Stimulated activated CD8-positive, alpha-beta memory T cell treated with anti-CD3 and anti-CD28 coated beads, Interleukin-4, amount 100 ng/mL, for 24 hours (primary cell): Measurements from ENCODE around the gene AFG3L2.
"Not testable (repeated sequence)": the region's sequence is repeated elsewhere in the genome, so short reads cannot be mapped to it uniquely, and the experiment has no call there.

Experiments
- DNase-seq: peaks from one replicate; pipeline ENCODE4 v3.0.0-alpha.2; 2020; ENCODE audit warnings: low read depth

The AFG3L2 gene

DNA sequence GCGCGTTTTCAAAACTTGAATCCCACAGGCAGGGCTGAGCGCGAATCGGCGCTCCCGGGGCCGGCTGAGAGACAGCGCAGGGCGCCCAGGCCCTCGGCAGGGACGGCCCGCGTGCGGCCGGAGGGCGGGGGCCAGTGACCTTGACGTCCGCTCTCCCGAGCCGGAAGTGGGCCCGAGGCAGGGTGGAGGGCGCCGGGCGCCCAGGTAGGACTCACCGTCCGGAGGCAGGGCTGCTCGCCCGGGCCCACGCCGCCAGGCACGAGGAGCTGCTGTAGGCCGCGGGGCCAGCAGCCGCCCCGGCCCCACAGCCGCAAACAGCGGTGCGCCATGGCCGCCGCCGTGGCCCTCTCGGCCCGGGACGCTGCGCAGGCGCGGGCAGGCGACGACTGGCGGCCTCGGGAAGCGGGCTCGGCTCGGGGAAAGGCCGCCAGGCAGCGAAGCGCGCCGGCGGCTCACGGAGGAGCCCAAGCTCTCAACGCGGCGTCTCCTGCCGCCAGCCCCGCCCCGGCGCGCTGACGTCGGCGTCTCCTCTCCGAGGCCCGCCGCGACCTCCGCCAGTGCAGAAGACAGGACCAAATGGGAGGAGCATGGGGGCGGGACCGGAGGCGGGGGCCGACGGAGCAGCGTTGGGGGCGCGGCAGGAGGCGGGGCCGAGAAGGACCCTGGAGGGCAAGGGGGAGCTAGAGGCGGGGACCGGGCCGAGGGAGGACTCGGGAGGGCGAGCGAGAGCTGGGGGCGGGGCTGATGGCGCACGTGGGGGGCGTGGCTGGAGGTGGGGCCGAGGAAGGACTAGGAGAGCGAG lies at the start of gene AFG3L2:
AFG3L2 (minus strand) TSS at position 474 of the 802 bp plus-strand sequence; CDS start at position 329, 145 bp downstream.
- DNase-seq = peak; percentile 100

- no peak for DNase-seq
Observed at GRCh38 chr18:12424252-12424651, 47.2 kb upstream of the AFG3L2 start.

GRCh38 chr18:12423820-12424219 lies 46.8 kb upstream of the AFG3L2 start:
- no peak for DNase-seq

DNA sequence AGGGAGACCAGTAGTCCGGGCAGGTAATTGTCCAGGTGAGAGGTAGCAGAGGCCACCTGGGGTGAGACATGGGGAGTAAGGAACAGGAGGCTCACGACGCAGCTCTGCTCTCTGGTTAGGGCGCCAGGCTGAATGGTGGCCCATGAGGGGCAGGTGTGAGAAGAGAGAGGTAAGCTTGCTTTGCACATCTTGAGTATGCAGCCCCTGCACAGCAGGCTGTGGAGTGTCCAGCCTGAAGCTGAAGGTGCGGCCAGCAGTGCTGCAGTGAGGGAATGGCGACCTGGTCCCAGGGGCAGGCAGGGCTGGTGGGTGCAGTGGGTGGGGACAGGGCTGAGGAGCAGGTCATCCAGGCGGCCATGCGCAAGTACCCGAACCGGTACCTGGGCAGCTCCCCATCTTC lies 46.4 kb upstream of the AFG3L2 start:
- DNase-seq = no peak

DNA sequence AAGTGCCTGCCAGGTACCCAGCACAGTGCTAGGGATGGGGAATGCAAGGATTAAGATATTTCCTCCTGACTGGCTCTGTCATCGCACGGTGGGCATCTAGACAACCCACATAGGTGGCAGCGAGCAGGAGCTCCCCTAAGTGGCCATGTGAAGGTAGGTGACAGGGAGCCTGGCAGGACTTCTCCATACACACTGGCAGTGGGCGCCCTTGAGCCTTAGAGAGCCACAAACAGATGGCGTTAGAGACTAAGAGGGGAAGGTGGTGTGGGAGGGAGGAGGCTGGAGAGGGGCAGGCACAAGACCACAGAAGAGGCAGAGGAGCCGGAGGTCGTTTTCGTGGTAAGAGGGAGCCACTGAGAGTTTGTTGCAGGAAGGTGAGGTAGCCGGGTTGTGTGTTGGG lies 45.9 kb upstream of the AFG3L2 start:
- no peak for DNase-seq

- DNase-seq = no peak
Observed at GRCh38 chr18:12421732-12422131, 44.7 kb upstream of the AFG3L2 start.

DNA sequence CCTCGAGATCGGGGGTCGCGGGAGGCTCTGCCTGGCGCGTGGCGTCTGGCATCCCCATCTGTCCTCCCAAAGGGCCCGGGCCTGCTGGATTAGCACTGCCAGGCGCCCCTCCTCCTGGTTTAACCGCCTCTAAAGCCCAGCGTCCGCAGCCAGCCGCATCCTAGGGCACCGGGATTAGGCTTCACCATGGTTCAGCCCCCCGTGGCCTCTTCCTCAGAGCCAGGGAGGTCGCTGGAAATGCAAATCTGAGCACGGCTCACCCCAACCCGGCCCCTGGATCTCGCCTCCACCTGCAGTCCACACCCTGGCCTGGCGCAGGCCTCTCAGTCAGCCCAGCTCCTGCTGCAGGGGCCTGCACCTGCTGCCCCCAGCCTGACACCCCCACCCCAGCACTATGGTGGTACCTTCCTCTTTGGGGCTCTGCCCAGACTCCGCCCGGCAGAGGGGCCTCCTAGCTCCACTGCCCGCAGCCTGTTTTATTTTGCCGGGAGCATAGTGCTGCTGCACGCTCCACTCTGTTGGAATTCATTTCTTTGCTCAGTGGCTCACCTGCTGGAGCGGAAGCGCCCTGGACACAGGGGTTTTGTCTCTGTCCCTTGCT lies 43.9 kb upstream of the AFG3L2 start:
- no peak for DNase-seq

DNA sequence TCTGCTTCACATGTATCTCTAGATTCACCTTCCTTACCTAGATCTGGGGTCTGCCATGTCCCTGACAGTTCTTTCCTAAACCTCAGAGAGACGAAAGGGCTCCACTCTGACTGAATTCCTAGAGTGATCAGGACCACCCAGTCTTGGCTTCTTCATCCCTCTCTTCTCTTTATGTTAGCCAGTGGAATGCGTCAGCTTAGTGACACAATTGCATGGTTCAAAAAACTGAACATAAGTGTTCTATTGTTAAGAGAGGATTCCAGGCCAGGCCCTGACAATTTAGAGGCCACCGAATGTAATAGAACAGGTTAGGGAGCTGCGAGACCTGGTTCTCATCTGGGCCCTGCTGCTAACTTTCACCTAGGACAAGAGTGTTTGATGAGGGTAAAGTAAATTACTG lies 40.7 kb upstream of the AFG3L2 start:
- DNase-seq = no peak

DNA sequence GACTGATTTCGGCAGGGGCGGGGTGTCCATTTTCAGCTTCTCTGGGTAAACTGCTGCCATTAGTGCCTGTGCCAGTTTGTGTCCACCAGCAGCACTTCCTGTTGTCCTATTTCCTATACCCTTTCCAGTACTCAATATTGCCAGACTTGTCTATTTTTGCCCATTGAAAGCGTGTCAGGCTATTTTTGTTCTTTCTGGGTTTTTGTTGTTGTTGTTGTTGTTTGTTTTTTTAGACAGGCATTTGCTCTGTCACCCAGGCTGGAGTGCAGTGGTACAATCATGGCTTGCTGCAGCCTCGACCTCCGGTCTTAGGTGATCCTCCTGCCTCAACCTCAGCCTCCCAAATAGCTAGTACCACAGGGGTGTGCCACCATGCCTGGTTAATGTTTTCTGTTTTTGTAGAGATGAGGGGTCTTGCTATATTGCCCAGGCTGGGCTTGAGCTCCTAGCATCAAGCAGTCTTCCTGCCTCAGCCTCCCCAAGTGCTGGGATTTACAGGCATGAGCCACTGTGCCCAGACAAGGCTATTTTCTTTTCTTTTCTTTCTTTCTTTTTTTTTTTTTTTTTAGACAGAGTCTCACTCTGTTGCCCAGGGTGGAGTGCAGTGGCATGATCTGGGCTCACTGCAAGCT lies 39.2 kb upstream of the AFG3L2 start:
- DNase-seq = no peak

DNA sequence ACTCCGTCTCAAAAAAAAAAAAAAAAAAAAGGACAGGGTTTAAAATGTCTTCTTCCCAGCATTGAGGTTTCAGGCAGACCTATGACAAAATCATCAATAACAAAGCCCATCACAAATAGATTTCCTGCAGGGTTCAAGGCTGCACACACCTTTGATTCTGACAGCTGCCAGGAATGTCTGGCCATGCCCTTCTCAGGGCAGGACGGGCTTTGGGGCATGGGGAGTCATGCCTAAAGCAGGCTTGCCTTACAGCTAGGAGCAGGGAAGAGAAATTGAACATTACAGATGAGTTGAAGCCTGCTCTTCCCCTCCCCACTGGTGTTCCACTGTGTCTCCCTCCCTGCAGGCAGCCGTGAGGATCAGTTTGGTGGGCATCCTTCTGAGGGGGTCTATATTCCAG lies 34.4 kb upstream of the AFG3L2 start:
- no peak for DNase-seq

DNA sequence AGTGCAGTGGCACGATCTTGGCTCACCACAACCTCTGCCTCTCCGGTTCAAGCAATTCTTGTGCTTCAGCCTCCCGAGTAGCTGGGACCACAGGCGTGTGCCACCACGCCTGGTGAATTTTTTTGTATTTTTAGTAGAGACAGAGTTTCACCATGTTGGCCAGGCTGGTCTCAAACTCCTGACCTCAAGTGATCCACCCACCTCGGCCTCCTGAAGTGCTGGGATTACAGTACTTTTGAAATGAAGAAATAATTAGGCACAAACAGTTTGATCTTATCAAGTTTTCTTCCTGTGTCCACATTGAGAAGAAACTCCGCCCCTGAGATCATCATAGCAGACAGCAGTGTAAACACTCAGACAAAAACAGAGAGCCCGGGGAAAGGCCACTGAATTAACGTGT lies 33.7 kb upstream of the AFG3L2 start:
- DNase-seq = not testable (repeated sequence)

DNA sequence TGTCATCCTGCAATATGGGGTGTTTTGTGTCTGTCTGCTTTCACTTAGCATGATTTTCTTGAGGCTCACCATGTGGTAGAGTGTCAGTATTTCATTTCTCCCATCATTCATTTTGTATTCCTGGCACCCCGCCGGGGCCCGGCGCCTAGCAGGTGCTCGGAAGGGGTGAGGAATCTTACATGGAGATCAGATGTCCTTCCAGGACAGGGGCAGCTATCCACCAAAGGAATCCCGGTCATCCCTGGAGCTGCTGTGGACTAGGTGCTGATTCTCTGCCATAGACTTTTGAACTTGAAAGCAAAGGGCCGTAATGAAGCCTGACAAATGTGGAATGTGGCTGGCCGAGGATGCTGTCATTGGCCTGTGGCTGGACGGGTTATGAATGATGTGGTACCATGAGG lies 33.1 kb upstream of the AFG3L2 start:
- no peak for DNase-seq

DNA sequence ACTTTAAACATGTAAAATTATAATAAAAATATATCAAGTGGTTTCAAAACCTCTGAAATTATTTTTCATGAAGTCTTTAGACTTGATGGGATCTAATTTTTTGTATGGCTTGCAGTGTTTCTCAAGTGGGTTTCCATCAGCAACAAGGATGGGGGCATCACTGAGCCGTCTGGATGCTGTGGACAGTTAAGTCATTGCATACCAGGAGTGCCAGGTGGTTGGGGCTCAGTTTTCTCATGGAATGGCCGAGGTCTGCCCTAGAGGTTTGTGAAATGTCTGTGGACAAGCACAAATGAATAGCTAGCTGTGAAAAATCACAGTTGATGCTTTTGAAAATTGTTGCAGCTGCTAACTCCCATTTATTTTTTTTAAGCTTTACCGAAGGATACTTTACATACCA lies 32.4 kb upstream of the AFG3L2 start:
- DNase-seq = no peak

DNA sequence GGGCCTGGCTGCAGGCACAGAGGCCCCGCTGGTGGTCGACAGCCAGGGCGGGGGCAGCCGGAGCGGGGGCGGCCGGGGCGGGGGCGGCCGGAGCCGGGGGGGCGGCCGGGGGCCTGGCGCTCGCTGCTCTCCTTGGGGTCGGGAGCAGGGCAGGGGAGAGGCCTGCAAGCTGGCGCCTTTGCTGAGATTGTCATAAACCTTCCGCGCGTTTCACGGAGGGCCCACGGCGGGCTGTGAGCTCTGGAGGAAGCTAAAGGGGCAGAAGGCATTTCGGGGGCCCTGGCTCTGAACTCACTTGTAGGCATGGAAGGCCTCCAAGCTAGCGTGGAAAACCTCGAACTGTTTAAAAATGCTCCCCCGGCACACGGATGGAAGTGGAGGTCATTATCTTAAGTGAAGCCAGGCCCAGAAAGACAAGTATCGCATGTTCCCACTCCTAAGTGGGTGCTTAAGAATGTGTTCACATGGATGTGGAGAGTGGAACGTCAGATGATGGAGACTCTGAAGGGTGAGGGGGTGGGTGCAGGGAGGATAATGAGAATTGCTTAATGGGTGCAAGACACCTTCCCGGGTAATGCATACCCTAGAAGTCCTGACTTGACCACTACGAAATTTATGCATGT lies 31.3 kb upstream of the AFG3L2 start:
- DNase-seq = no peak

DNA sequence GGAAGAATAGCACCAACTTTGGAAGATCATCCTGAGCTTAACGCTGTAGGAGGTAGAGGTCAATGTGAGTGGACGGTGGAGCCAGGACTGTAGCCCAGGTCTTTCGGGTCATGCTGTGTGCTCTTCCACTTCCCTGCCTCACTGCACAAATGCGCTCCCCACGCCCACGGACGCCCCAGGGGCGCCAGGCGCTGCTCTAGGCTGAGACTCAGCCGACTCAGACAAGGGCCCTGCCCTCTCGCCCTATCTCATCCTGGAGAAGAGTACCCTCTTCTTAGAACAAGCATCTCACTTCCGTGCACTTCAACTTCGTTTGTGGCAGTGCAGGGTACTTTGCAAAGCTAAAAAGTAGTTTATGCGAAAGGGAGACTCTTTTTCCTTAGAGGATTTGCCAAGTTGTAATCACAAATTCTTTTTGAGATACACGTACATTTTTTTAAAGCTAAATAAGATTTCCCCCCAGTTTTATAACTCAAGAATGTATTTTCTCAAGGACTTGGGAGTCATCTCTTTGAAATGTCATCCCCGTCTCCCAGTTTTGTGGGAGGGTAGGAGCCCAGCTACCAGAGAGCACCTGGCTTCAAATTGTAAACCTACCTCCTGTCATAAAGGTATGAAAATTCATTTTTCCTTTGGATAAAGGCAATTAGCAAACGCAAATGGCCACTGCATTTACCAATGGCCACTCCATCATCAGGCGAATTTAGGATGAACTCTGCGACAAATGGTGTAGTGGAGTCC lies 29.5 kb upstream of the AFG3L2 start:
- DNase-seq = no peak

DNA sequence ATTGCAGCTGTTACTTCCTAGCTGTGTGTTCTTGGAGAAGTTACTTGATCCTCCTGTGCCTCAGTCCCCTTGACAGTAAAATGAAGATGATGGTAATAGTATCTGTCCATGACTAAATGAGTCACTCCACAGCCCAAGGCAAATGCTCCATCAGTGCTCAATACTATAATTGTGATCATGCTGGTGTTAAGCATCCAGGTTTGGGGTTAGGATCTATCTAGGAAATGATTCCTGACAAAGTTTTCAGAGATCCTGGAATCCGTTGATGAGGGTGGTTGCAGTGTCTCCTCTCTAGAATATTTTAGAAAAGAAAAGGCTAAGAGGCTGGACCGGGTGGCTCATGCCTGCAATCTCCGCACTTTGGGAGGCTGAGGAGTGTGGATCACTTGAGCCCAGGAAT lies 28.0 kb upstream of the AFG3L2 start:
- DNase-seq = no peak

GRCh38 chr18:12403601-12404506 lies 26.8 kb upstream of the AFG3L2 start:
- no peak for DNase-seq

DNA sequence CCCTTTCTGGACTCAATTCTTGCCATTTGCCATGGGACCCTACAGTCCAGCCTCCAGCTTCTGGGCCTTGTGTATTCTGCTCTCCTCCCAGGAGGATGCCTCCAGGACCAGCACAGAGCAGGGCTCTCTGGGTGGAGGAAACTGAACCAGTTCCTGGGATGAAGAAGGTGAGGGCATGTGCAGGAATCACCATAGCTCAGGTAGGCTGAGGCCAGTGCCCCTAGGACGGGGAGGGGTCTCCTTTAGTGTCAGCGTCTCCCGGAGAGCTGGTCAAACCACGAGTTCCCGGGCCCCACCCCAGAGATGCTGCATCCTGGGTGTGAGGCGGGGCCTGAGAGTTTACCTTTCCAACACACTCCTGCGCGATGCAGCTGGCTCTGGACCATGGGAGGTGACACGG lies 24.9 kb upstream of the AFG3L2 start:
- no peak for DNase-seq

GRCh38 chr18:12399231-12399630 lies 22.2 kb upstream of the AFG3L2 start:
- no peak for DNase-seq

- DNase-seq = no peak
Observed at GRCh38 chr18:12398625-12399024, 21.6 kb upstream of the AFG3L2 start.

DNA sequence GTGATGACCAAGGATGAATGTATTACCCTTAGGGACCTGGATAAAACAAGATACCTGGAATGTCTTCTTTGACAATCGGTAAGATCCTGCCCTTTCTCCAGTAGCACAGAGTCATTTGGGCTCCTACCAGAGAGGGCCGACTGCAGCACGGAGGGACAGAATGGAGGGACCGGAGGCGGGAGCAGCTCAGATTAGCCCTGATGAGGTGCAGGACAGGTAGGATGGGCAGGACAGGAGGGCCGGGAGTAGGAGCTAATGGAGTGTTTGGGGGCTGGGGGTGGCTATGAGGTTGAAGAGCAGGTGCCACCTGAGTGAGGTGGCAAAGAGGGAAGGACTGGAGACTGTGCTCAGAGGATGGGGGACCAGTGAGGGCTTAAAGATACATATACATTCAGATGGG lies 20.8 kb upstream of the AFG3L2 start:
- no peak for DNase-seq
